ENCODE data around the gene EFNA4. TPM values are rescaled to one million over a fixed set of nuclear protein-coding genes. Genes with fewer than 3 reads are reported as not detected.
"Not testable (repeated sequence)": the region's sequence is repeated elsewhere in the genome, so short reads cannot be mapped to it uniquely, and the experiment has no call there.

EFNA4 gene
- total RNA-seq, 1 donor from 2014 or later, result 5.3 TPM

DNA sequence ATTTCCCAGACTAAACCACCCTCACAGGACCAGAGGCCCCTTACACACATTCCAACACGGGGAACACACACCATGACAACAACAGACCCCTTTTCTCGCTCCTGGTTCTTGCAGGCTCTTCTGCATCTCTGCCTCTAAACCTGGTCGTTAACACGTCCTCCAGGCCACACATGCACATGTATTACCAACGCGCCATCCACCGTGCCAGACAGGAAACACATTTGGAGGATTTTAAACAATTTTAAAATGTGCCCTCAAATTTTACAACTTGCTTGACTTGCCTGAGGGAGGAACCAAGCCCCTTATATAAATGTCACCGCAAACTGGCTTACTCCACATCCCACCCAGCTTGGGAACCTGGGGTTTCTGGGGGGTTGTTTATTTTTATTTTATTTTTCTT lies 47.3 kb downstream of the EFNA4 start:
- no peak for ATAC-seq
- DNase-seq, result no peak
- Histone ChIP-seq H3K27ac (no peak overlapping the region), H3K4me3 (no peak overlapping the region), H3K4me1 (no peaks in the 10 kb centered on the region), H3K36me3 (no peaks in the 10 kb centered on the region), H3K9me3 (no peaks in the 10 kb centered on the region), H3K27me3 (no peaks in the 10 kb centered on the region)
- intact Hi-C loops (cut with DNase I), result no loop called here
- TF ChIP-seq, protein P1, sequence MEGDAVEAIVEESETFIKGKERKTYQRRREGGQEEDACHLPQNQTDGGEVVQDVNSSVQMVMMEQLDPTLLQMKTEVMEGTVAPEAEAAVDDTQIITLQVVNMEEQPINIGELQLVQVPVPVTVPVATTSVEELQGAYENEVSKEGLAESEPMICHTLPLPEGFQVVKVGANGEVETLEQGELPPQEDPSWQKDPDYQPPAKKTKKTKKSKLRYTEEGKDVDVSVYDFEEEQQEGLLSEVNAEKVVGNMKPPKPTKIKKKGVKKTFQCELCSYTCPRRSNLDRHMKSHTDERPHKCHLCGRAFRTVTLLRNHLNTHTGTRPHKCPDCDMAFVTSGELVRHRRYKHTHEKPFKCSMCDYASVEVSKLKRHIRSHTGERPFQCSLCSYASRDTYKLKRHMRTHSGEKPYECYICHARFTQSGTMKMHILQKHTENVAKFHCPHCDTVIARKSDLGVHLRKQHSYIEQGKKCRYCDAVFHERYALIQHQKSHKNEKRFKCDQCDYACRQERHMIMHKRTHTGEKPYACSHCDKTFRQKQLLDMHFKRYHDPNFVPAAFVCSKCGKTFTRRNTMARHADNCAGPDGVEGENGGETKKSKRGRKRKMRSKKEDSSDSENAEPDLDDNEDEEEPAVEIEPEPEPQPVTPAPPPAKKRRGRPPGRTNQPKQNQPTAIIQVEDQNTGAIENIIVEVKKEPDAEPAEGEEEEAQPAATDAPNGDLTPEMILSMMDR (IDR thresholded peaks at IDR 0.05), result no peak

DNA sequence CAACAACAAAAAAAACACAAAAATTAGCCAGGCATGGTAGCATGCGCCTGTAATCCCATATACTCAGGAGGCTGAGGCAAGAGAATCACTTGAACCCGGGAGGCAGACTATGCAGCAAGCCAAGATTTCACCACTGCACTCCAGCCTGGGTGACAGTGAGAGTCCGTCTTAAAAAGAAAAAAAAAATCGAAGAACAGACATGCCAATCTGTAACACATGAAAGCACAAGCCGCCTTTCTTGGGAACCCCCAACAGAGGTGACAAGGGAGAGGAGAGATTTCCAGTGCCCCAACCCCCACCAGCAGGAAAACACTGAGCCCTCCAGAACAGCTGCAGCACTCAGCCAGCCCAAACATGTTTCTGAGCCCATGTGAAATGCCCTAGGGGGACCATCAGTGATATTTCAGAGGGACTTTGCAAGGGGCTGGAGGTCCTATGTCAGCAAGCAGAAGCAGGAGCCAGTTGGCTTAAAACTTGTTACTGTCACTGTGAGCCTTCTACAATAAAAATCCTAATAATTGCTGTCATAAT lies 50.0 kb downstream of the EFNA4 start:
- ATAC-seq (no peak), DNase-seq (no peak)
- H3K4me1 ChIP-seq, result no peaks in the 10 kb centered on the region
- intact Hi-C loops (cut with DNase I), result no loop called here
- H3K27me3 ChIP-seq, result no peaks in the 10 kb centered on the region
- H3K9me3 ChIP-seq, result no peaks in the 10 kb centered on the region
- no peak overlapping the region for H3K27ac ChIP-seq
- TF ChIP-seq, protein P1 (IDR thresholded peaks at IDR 0.05), result no peak
- H3K4me3 ChIP-seq, result no peak overlapping the region
- H3K36me3 ChIP-seq, result no peaks in the 10 kb centered on the region

GRCh38 chr1:155116113-155116764 lies 52.7 kb downstream of the EFNA4 start:
- Histone ChIP-seq H3K4me1 (no peaks in the 10 kb centered on the region), H3K27me3 (no peaks in the 10 kb centered on the region), H3K36me3 (no peaks in the 10 kb centered on the region), H3K4me3 (no peak overlapping the region), H3K27ac (peak overlapping the region; percentile 47), H3K9me3 (no peaks in the 10 kb centered on the region)
- intact Hi-C loops (cut with DNase I), result no loop called here
- TF ChIP-seq, protein P1 (IDR thresholded peaks at IDR 0.05), result no peak
- DNase-seq (peak; percentile 84), ATAC-seq (peak; percentile 85)

DNA sequence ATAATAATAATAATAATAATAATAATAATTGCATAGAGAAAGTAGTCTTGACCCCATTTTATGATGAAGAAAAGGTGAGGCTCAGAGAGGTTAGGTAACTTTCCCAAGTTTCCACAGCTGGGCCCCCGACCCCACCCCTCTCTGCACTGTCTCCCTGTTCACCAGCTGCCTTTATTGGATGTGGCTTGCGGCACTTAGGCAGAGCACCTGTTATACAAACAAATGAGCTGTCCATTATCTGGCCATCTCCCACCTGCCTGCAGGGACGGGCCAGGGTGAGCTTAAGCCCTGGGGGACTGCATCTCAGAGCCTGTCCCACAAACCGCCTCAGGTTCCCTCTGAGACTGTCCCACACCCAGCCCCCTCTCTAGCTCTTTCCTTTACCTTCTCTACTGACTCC lies 54.1 kb downstream of the EFNA4 start:
- Histone ChIP-seq H3K27me3 (no peaks in the 10 kb centered on the region), H3K36me3 (no peaks in the 10 kb centered on the region), H3K27ac (no peak overlapping the region), H3K4me3 (no peak overlapping the region), H3K4me1 (no peaks in the 10 kb centered on the region), H3K9me3 (no peaks in the 10 kb centered on the region)
- TF ChIP-seq, protein P1 (IDR thresholded peaks at IDR 0.05), result no peak
- ATAC-seq, result no peak
- intact Hi-C loops (cut with DNase I), result no loop called here
- no peak for DNase-seq

- H3K27ac ChIP-seq; H3K27me3 ChIP-seq; H3K36me3 ChIP-seq; H3K9me3 ChIP-seq; H3K4me3 ChIP-seq; intact Hi-C loops (cut with DNase I); ATAC-seq; H3K4me1 ChIP-seq; DNase-seq: not testable (repeated sequence)
Observed at GRCh38 chr1:155118090-155118489, 54.5 kb downstream of the EFNA4 start.

Other genes with a start within 250 kb of the EFNA4 start
- 7.6 TPM for gene KCNN3, start 193.5 kb upstream of the EFNA4 start, total RNA-seq
- gene PMVK, start 127.0 kb upstream of the EFNA4 start, total RNA-seq, result 38.4 TPM
- gene PBXIP1, start 107.6 kb upstream of the EFNA4 start, total RNA-seq, result 75.7 TPM
- gene PYGO2, start 102.0 kb upstream of the EFNA4 start, total RNA-seq, result 27.0 TPM
- 120 TPM for gene SHC1, start 93.0 kb upstream of the EFNA4 start, total RNA-seq
- gene CKS1B, start 89.1 kb upstream of the EFNA4 start, total RNA-seq, result 27.0 TPM
- 29.0 TPM for gene FLAD1, start 80.4 kb upstream of the EFNA4 start, total RNA-seq
- gene LENEP, start 70.2 kb upstream of the EFNA4 start, total RNA-seq, result not detected
- 80.4 TPM for gene ZBTB7B, start 60.9 kb upstream of the EFNA4 start, total RNA-seq
- 1.5 TPM for gene DCST2, start 30.0 kb upstream of the EFNA4 start, total RNA-seq
- gene DCST1, start 29.9 kb upstream of the EFNA4 start, total RNA-seq, result not detected
- 163 TPM for gene ADAM15, start 12.4 kb upstream of the EFNA4 start, total RNA-seq
- gene EFNA3, start 15.1 kb downstream of the EFNA4 start, total RNA-seq, result 1.0 TPM
- 178 TPM for gene EFNA1, start 64.1 kb downstream of the EFNA4 start, total RNA-seq
- gene SLC50A1, start 72.1 kb downstream of the EFNA4 start, total RNA-seq, result 44.7 TPM
- 71.1 TPM for gene DPM3, start 76.8 kb downstream of the EFNA4 start, total RNA-seq
- 130 TPM for gene KRTCAP2, start 109.6 kb downstream of the EFNA4 start, total RNA-seq
- 0.43 TPM for gene TRIM46, start 110.1 kb downstream of the EFNA4 start, total RNA-seq
- 24.9 TPM for gene THBS3, start 144.2 kb downstream of the EFNA4 start, total RNA-seq
- gene MTX1, start 145.0 kb downstream of the EFNA4 start, total RNA-seq, result 28.4 TPM
- gene ENTREP3, start 191.7 kb downstream of the EFNA4 start, total RNA-seq, result 27.8 TPM
- gene SCAMP3, start 198.6 kb downstream of the EFNA4 start, total RNA-seq, result 70.9 TPM
- gene CLK2, start 209.8 kb downstream of the EFNA4 start, total RNA-seq, result 51.2 TPM
- 2.6 TPM for gene HCN3, start 213.7 kb downstream of the EFNA4 start, total RNA-seq
- gene PKLR, start 237.7 kb downstream of the EFNA4 start, total RNA-seq, result not detected
- gene FDPS, start 245.1 kb downstream of the EFNA4 start, total RNA-seq, result 225 TPM

All from upper lobe of right lung (tissue), 1 donor.